ENCODE data around the gene AGXT.

Gene AGXT

GRCh38 chr2:240884745-240885144 lies 16.1 kb downstream of the AGXT start:
- Histone ChIP-seq H3K27me3 (ENCODE audit: control insufficient read depth, insufficient read depth, low read length) (peaks cover 23% of the 10 kb centered on the region), H3K9ac (ENCODE audit: low read depth, low read length) (no peak overlapping the region)

GRCh38 chr2:240885566-240885965 lies 16.9 kb downstream of the AGXT start:
- Histone ChIP-seq H3K27me3 (ENCODE audit: control insufficient read depth, insufficient read depth, low read length) (peaks cover 19% of the 10 kb centered on the region), H3K9me3 (replicated peaks; ENCODE audit: low read length) (no peaks in the 10 kb centered on the region), H3K4me2 (ENCODE audit: low read length) (no peak overlapping the region), H3K4me1 (ENCODE audit: control insufficient read depth, insufficient read depth, low read length) (no peaks in the 10 kb centered on the region), H3K36me3 (ENCODE audit: insufficient read depth, low read length) (no peaks in the 10 kb centered on the region), H3K9ac (ENCODE audit: low read depth, low read length) (no peak overlapping the region), H3K4me3 (ENCODE audit: low read length) (no peak overlapping the region)

More at GRCh38 chr2:240884745-240885144, 16.1 kb downstream of the AGXT start:
- Histone ChIP-seq H3K4me3 (ENCODE audit: low read length) (no peak overlapping the region), H3K4me1 (ENCODE audit: control insufficient read depth, insufficient read depth, low read length) (no peaks in the 10 kb centered on the region), H3K36me3 (ENCODE audit: insufficient read depth, low read length) (no peaks in the 10 kb centered on the region), H3K4me2 (ENCODE audit: low read length) (no peak overlapping the region), H3K9me3 (replicated peaks; ENCODE audit: low read length) (no peaks in the 10 kb centered on the region)

- Histone ChIP-seq H3K4me2 (ENCODE audit: low read length) (no peak overlapping the region), H3K4me1 (ENCODE audit: control insufficient read depth, insufficient read depth, low read length) (no peaks in the 10 kb centered on the region), H3K27me3 (ENCODE audit: control insufficient read depth, insufficient read depth, low read length) (peaks cover 17% of the 10 kb centered on the region), H3K36me3 (ENCODE audit: insufficient read depth, low read length) (no peaks in the 10 kb centered on the region), H3K9ac (ENCODE audit: low read depth, low read length) (no peak overlapping the region), H3K4me3 (ENCODE audit: low read length) (no peak overlapping the region), H3K9me3 (replicated peaks; ENCODE audit: low read length) (no peaks in the 10 kb centered on the region)
These were observed 17.5 kb downstream of the AGXT start for GRCh38 chr2:240886023-240886565.

GRCh38 chr2:240886678-240887609 lies 18.3 kb downstream of the AGXT start:
- no peak overlapping the region for H3K9ac ChIP-seq (ENCODE audit: low read depth, low read length)
- no peaks in the 10 kb centered on the region for H3K4me1 ChIP-seq (ENCODE audit: control insufficient read depth, insufficient read depth, low read length)
- no peak overlapping the region for H3K4me2 ChIP-seq (ENCODE audit: low read length)
- no peak overlapping the region for H3K4me3 ChIP-seq (ENCODE audit: low read length)
- H3K27me3 ChIP-seq (ENCODE audit: control insufficient read depth, insufficient read depth, low read length), result peaks cover 19% of the 10 kb centered on the region
- H3K9me3 ChIP-seq (replicated peaks; ENCODE audit: low read length), result no peaks in the 10 kb centered on the region
- no peaks in the 10 kb centered on the region for H3K36me3 ChIP-seq (ENCODE audit: insufficient read depth, low read length)

GRCh38 chr2:240887631-240888030 lies 19.0 kb downstream of the AGXT start:
- Histone ChIP-seq H3K4me2 (ENCODE audit: low read length) (no peak overlapping the region), H3K36me3 (ENCODE audit: insufficient read depth, low read length) (no peaks in the 10 kb centered on the region), H3K4me3 (ENCODE audit: low read length) (no peak overlapping the region), H3K9ac (ENCODE audit: low read depth, low read length) (no peak overlapping the region), H3K27me3 (ENCODE audit: control insufficient read depth, insufficient read depth, low read length) (peaks cover 21% of the 10 kb centered on the region), H3K4me1 (ENCODE audit: control insufficient read depth, insufficient read depth, low read length) (no peaks in the 10 kb centered on the region), H3K9me3 (replicated peaks; ENCODE audit: low read length) (no peaks in the 10 kb centered on the region)

GRCh38 chr2:240888130-240888889 lies 19.7 kb downstream of the AGXT start:
- H3K9me3 ChIP-seq (replicated peaks; ENCODE audit: low read length), result no peaks in the 10 kb centered on the region
- peaks cover 4% of the 10 kb centered on the region for H3K4me1 ChIP-seq (ENCODE audit: control insufficient read depth, insufficient read depth, low read length)
- H3K9ac ChIP-seq (ENCODE audit: low read depth, low read length), result no peak overlapping the region
- no peak overlapping the region for H3K4me3 ChIP-seq (ENCODE audit: low read length)
- no peaks in the 10 kb centered on the region for H3K36me3 ChIP-seq (ENCODE audit: insufficient read depth, low read length)
- no peak overlapping the region for H3K4me2 ChIP-seq (ENCODE audit: low read length)
- peaks cover 22% of the 10 kb centered on the region for H3K27me3 ChIP-seq (ENCODE audit: control insufficient read depth, insufficient read depth, low read length)

GRCh38 chr2:240888890-240889573 lies 20.4 kb downstream of the AGXT start:
- Histone ChIP-seq H3K9ac (ENCODE audit: low read depth, low read length) (no peak overlapping the region), H3K4me3 (ENCODE audit: low read length) (no peak overlapping the region), H3K4me2 (ENCODE audit: low read length) (no peak overlapping the region), H3K36me3 (ENCODE audit: insufficient read depth, low read length) (no peaks in the 10 kb centered on the region), H3K27me3 (ENCODE audit: control insufficient read depth, insufficient read depth, low read length) (peaks cover 22% of the 10 kb centered on the region), H3K9me3 (replicated peaks; ENCODE audit: low read length) (no peaks in the 10 kb centered on the region), H3K4me1 (ENCODE audit: control insufficient read depth, insufficient read depth, low read length) (peaks cover 11% of the 10 kb centered on the region)

GRCh38 chr2:240889601-240890560 lies 21.3 kb downstream of the AGXT start:
- Histone ChIP-seq H3K36me3 (ENCODE audit: insufficient read depth, low read length) (no peaks in the 10 kb centered on the region), H3K9me3 (replicated peaks; ENCODE audit: low read length) (no peaks in the 10 kb centered on the region), H3K9ac (ENCODE audit: low read depth, low read length) (no peak overlapping the region), H3K27me3 (ENCODE audit: control insufficient read depth, insufficient read depth, low read length) (peaks cover 14% of the 10 kb centered on the region), H3K4me2 (ENCODE audit: low read length) (no peak overlapping the region), H3K4me1 (ENCODE audit: control insufficient read depth, insufficient read depth, low read length) (peaks cover 13% of the 10 kb centered on the region), H3K4me3 (ENCODE audit: low read length) (no peak overlapping the region)

GRCh38 chr2:240890691-240891090 lies 22.1 kb downstream of the AGXT start:
- H3K4me3 ChIP-seq (ENCODE audit: low read length), result no peak overlapping the region
- H3K9ac ChIP-seq (ENCODE audit: low read depth, low read length), result no peak overlapping the region
- H3K4me1 ChIP-seq (ENCODE audit: control insufficient read depth, insufficient read depth, low read length), result peaks cover 13% of the 10 kb centered on the region
- H3K27me3 ChIP-seq (ENCODE audit: control insufficient read depth, insufficient read depth, low read length), result peaks cover 14% of the 10 kb centered on the region
- no peaks in the 10 kb centered on the region for H3K9me3 ChIP-seq (replicated peaks; ENCODE audit: low read length)
- no peak overlapping the region for H3K4me2 ChIP-seq (ENCODE audit: low read length)
- no peaks in the 10 kb centered on the region for H3K36me3 ChIP-seq (ENCODE audit: insufficient read depth, low read length)

GRCh38 chr2:240891492-240892340 lies 23.1 kb downstream of the AGXT start:
- Histone ChIP-seq H3K4me3 (ENCODE audit: low read length) (no peak overlapping the region), H3K9me3 (replicated peaks; ENCODE audit: low read length) (no peaks in the 10 kb centered on the region), H3K4me1 (ENCODE audit: control insufficient read depth, insufficient read depth, low read length) (peaks cover 13% of the 10 kb centered on the region), H3K36me3 (ENCODE audit: insufficient read depth, low read length) (no peaks in the 10 kb centered on the region), H3K4me2 (ENCODE audit: low read length) (no peak overlapping the region), H3K27me3 (ENCODE audit: control insufficient read depth, insufficient read depth, low read length) (peaks cover 14% of the 10 kb centered on the region), H3K9ac (ENCODE audit: low read depth, low read length) (no peak overlapping the region)

All from skeletal muscle satellite cell (primary cell).